GM19240 (cell line): ENCODE data around the gene MAX.

ENCODE experiments used
- DNase-seq: peaks from one replicate; pipeline ENCODE4 v3.0.0; 2011; ENCODE audit warnings: low spot score; ENCODE audit not compliant: insufficient read length

MAX gene

GRCh38 chr14:65073605-65074201, 28.6 kb downstream of the MAX start:
- DNase-seq: no peak

GRCh38 chr14:65072937-65073336, 29.4 kb downstream of the MAX start:
- DNase-seq: no peak

GRCh38 chr14:65072256-65072655, 30.1 kb downstream of the MAX start:
- no peak for DNase-seq

GRCh38 chr14:65071544-65071943, 30.8 kb downstream of the MAX start:
- no peak for DNase-seq

GRCh38 chr14:65070471-65070976, 31.8 kb downstream of the MAX start:
- no peak for DNase-seq

- DNase-seq: no peak
Observed at GRCh38 chr14:65069874-65070413, 32.4 kb downstream of the MAX start.

- no peak for DNase-seq
Observed at GRCh38 chr14:65065719-65066118, 36.6 kb downstream of the MAX start.

- DNase-seq: no peak
Observed at GRCh38 chr14:65062096-65063075, 39.9 kb downstream of the MAX start.

- no peak for DNase-seq
Observed at GRCh38 chr14:65057695-65058094, 44.6 kb downstream of the MAX start.

GRCh38 chr14:65054471-65055085, 47.7 kb downstream of the MAX start:
- no peak for DNase-seq

- no peak for DNase-seq
Observed at GRCh38 chr14:65053466-65053865, 48.9 kb downstream of the MAX start.

GRCh38 chr14:65052832-65053231, 49.5 kb downstream of the MAX start:
- DNase-seq: no peak

- no peak for DNase-seq
Observed at GRCh38 chr14:65045709-65046108, 56.6 kb downstream of the MAX start.

- DNase-seq: no peak
Observed at GRCh38 chr14:65045006-65045405, 57.3 kb downstream of the MAX start.

- DNase-seq: no peak
Observed at GRCh38 chr14:65044596-65044959, 57.7 kb downstream of the MAX start.

- no peak for DNase-seq
Observed at GRCh38 chr14:65043893-65044595, 58.3 kb downstream of the MAX start.

- peak; percentile 17 for DNase-seq
Observed at GRCh38 chr14:65042731-65043372, 59.5 kb downstream of the MAX start.

- DNase-seq: no peak
Observed at GRCh38 chr14:65042296-65042695, 60.0 kb downstream of the MAX start.

- no peak for DNase-seq
Observed at GRCh38 chr14:65041434-65041915, 60.8 kb downstream of the MAX start.

- no peak for DNase-seq
Observed at GRCh38 chr14:65040666-65041433, 61.5 kb downstream of the MAX start.
